A549 (cell line): ENCODE results near the gene SLC22A7. TPM values are rescaled to one million over a fixed set of nuclear protein-coding genes. Genes with fewer than 3 reads are reported as not detected.

Experiments
- ATAC-seq, 2 experiments: fragments of 200-7000 bp in 1 of 2; fragments of >200 bp in 1 of 2; cut with Nextera tagmentation in 1 of 2; cut with Tn5 transposase in 1 of 2; 3 replicates each; pipeline versions ENCODE4 v1.8.0 to v1.9.1; 2018 to 2020; ENCODE audit warnings: mild to moderate bottlenecking in 1 of 2, moderate library complexity in 1 of 2
- CTCF ChIA-PET: fragments of 300-600 bp; sonication (Branson Sonifier 250); formaldehyde crosslinking; extraction: SDS; loops from one replicate; lab custom pipeline; 2021; ENCODE audit warnings: antibody characterized with exemption, inconsistent platforms; lab: Yijun Ruan, JAX
- POLR2A ChIA-PET: fragments of 350-600 bp; formaldehyde crosslinking; extraction: SDS; loops from one replicate; lab custom pipeline; 2021; ENCODE audit warnings: antibody characterized with exemption, inconsistent platforms; lab: Yijun Ruan, JAX
- DNase-seq, 2 experiments: peaks; one replicate each; pipeline versions ENCODE4 v3.0.0 to v3.0.0-alpha.2; 2011 to 2016; ENCODE audit warnings: low read depth in 1 of 2, low spot score in 1 of 2
- FAIRE-seq: peaks from 2 replicates; lab custom pipeline; 2011; peaks lifted over from hg19 to GRCh38; lab: Jason Lieb, UNC
- H3K27ac ChIP-seq, 2 experiments: fragments of >200 bp; sonication (Bioruptor Twin); formaldehyde crosslinking; 3 replicates each; pipeline ENCODE4 v1.5.1; 2016 to 2017
- H3K4me1 ChIP-seq: fragments of >200 bp; sonication (Bioruptor Twin); formaldehyde crosslinking; 3 replicates; pipeline ENCODE4 v1.6.1; 2016
- H3K4me2 ChIP-seq: fragments of >200 bp; sonication (Bioruptor Twin); formaldehyde crosslinking; 3 replicates; pipeline ENCODE4 v1.6.1; 2016
- H3K4me3 ChIP-seq: fragments of >200 bp; sonication (Bioruptor Twin); formaldehyde crosslinking; 3 replicates; pipeline ENCODE4 v1.5.1; 2016
- H3K9me3 ChIP-seq: fragments of >200 bp; sonication (Bioruptor Twin); formaldehyde crosslinking; 3 replicates; pipeline ENCODE4 v1.6.1; 2016
- CBX2 ChIP-seq: fragments of 200-600 bp; sonication (generic); IDR thresholded peaks from 2 replicates; pipeline ENCODE4 v1.6.1; 2016; ENCODE audit warnings: low read depth, mild to moderate bottlenecking, borderline replicate concordance
- GATA3 ChIP-seq: IDR thresholded peaks from 2 replicates; pipeline ENCODE4 v1.6.1; 2012; ENCODE audit warnings: borderline replicate concordance
- HDAC2 ChIP-seq: fragments of 200-600 bp; sonication (generic); IDR thresholded peaks from 2 replicates; pipeline ENCODE4 v1.6.1; 2016
- HOXB13 ChIP-seq: fragments of 250-450 bp; sonication (Bioruptor Pico); IDR thresholded peaks from 2 replicates; pipeline ENCODE4 v1.5.0; 2020; ENCODE audit warnings: low read depth, mild to moderate bottlenecking, moderate library complexity
- MAZ ChIP-seq: fragments of 150-350 bp; IDR thresholded peaks from 2 replicates; pipeline ENCODE4 v1.6.1; 2014; ENCODE audit warnings: antibody characterized with exemption, low read depth, low read length, borderline replicate concordance
- NR3C1 ChIP-seq: fragments of >200 bp; sonication (Bioruptor Twin); formaldehyde crosslinking; IDR thresholded peaks from 3 replicates; pipeline ENCODE4 v1.6.1; 2017
- POLR2A ChIP-seq: IDR thresholded peaks from 2 replicates; pipeline ENCODE4 v1.6.1; 2012; ENCODE audit warnings: mild to moderate bottlenecking, low read length
- RNF2 ChIP-seq: fragments of 200-600 bp; sonication (generic); IDR thresholded peaks from 2 replicates; pipeline ENCODE4 v1.6.1; 2016; ENCODE audit warnings: low read depth, mild to moderate bottlenecking, antibody characterized with exemption, moderate library complexity, borderline replicate concordance
- WGBS: methylation state at CpG from one replicate; pipeline ENCODE4 v1.1.6; 2017; ENCODE audit errors: missing lambda C conversion rate; 5-methylcytosine and 5-hydroxymethylcytosine counted together
- polyA plus RNA-seq, 4 experiments: library from polyadenylated mRNA; depleted of rRNA in 3 of 4; stranded (reverse); fragments of >200 nt; fragmentation: RNase III in 1 of 4; extraction: RNeasy Plus Mini Kit Qiagen cat#74134 plus additional on column Dnase treatment in 1 of 4; gene quantifications; 2 replicates in 3 of 4; 3 replicates in 1 of 4; pipeline ENCODE4 v1.2.3, GENCODE V29; 2011 to 2017
- TF ChIP-seq, protein P1 (sequence below): IDR thresholded peaks from 2 replicates; pipeline ENCODE4 v1.6.1; 2012
- TF ChIP-seq, protein P2 (sequence below): fragments of >200 bp; sonication (Bioruptor Twin); formaldehyde crosslinking; IDR thresholded peaks from 3 replicates; pipeline ENCODE4 v1.5.1; 2016
- TF ChIP-seq, protein P3 (sequence below): IDR thresholded peaks from 2 replicates; pipeline ENCODE4 v1.6.1; 2012
- TF ChIP-seq, protein P4 (sequence below): fragments of 250-450 bp; sonication (Bioruptor Pico); IDR thresholded peaks from 2 replicates; pipeline ENCODE4 v1.5.0; 2020; ENCODE audit warnings: low read depth, mild to moderate bottlenecking, moderate library complexity
- TF ChIP-seq, protein P5 (sequence below): fragments of 200-600 bp; sonication (generic); IDR thresholded peaks from 2 replicates; pipeline ENCODE4 v1.6.1; 2016; ENCODE audit warnings: antibody characterized with exemption, mild to moderate bottlenecking, moderate library complexity
- TF ChIP-seq, protein P6 (sequence below): fragments of >200 bp; sonication (Bioruptor Twin); formaldehyde crosslinking; IDR thresholded peaks from 2 replicates; pipeline ENCODE4 v1.6.1; 2016
- TF ChIP-seq, protein P7 (sequence below): fragments of 150-350 bp; IDR thresholded peaks from 2 replicates; pipeline ENCODE4 v1.6.1; 2014; ENCODE audit warnings: low read depth, mild to moderate bottlenecking, low read length

SLC22A7 gene
- polyA plus RNA-seq, 2 of the 4 experiments (the other 2 are of a cell fraction) = not detected

DNA sequence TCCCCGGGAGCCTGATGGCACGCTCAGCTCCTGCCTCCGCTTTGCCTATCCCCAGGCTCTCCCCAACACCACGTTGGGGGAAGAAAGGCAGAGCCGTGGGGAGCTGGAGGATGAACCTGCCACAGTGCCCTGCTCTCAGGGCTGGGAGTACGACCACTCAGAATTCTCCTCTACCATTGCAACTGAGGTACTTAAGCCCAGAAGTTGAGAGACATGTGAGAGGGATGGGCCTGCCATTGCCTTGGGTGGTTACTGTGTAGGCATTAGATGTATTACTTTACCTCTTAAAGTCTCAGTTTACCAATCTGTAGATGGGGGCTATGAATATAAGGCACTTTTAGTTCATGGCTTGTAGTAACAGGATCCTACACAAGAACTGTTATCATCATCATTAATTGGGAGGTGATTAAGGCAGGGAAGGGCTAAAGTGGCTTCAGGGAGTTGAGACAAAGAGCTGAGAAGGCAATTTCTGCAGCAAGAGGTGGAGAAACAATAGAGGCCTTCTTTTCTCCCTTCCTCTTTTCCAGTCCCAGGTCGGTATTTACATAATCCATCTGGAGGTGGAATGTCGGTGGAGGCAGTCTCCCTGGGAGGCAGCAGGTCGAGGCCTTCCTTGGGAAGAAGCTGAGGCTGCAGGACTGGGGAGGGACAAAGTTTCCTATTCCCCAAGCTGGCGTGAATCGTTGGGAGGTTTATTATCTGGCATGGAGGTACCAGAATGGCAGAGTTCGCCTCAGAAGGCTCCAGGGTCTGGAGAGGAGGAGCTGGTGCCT, 691 bp downstream of the SLC22A7 start (continued):
- TF ChIP-seq, protein P1, sequence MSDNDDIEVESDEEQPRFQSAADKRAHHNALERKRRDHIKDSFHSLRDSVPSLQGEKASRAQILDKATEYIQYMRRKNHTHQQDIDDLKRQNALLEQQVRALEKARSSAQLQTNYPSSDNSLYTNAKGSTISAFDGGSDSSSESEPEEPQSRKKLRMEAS = no peak

DNA sequence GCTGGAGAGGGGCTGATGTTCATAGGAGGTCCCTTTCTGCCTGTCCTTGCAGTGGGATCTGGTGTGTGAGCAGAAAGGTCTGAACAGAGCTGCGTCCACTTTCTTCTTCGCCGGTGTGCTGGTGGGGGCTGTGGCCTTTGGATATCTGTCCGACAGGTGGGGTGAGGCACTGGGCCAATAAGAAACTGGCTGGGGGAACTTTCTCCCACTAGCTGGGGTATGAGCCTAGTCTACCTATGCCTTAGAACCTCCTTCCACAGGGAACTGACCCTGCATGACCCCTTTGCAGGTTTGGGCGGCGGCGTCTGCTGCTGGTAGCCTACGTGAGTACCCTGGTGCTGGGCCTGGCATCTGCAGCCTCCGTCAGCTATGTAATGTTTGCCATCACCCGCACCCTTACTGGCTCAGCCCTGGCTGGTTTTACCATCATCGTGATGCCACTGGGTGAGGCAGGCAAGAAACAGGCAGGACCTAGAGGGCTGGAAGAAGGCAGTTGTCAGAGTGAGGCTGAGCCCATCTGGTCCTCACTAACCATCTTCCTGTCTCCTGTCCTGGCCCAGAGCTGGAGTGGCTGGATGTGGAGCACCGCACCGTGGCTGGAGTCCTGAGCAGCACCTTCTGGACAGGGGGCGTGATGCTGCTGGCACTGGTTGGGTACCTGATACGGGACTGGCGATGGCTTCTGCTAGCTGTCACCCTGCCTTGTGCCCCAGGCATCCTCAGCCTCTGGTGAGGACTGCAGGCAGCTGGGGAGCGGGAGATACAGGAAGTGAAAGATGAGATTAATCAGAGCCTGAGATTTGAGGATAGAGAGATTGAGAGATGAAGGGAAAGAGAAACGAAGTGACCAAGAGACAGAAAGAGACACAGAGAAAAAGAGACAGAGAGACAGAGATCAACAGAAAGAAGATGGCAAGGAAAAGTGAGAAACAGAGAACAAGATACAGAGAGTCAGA, 1.6 kb downstream of the SLC22A7 start:
- Histone ChIP-seq H3K27ac (no peak overlapping the region), H3K9me3 (no peaks in the 10 kb centered on the region), H3K4me2 (no peak overlapping the region), H3K4me3 (no peak overlapping the region), H3K4me1 (0 out of 3 replicates have a peak, but pooled peaks cover 3% of the 10 kb centered on the region)
- CTCF ChIA-PET = interaction anchor here (1.3 to 2.9 kb wide), 4 partner anchors 8 to 94 kb away, joined by 3 to 18 read pairs (median 4); partner anchors contain the start of gene CRIP3
- FAIRE-seq (no peak), ATAC-seq (no peak), DNase-seq (no peak)
- WGBS = 73% methylated on average over 18 of the region's 18 CpGs
- POLR2A ChIA-PET = no interaction called here
- TF ChIP-seq, protein P2, sequence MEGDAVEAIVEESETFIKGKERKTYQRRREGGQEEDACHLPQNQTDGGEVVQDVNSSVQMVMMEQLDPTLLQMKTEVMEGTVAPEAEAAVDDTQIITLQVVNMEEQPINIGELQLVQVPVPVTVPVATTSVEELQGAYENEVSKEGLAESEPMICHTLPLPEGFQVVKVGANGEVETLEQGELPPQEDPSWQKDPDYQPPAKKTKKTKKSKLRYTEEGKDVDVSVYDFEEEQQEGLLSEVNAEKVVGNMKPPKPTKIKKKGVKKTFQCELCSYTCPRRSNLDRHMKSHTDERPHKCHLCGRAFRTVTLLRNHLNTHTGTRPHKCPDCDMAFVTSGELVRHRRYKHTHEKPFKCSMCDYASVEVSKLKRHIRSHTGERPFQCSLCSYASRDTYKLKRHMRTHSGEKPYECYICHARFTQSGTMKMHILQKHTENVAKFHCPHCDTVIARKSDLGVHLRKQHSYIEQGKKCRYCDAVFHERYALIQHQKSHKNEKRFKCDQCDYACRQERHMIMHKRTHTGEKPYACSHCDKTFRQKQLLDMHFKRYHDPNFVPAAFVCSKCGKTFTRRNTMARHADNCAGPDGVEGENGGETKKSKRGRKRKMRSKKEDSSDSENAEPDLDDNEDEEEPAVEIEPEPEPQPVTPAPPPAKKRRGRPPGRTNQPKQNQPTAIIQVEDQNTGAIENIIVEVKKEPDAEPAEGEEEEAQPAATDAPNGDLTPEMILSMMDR = no peak

DNA sequence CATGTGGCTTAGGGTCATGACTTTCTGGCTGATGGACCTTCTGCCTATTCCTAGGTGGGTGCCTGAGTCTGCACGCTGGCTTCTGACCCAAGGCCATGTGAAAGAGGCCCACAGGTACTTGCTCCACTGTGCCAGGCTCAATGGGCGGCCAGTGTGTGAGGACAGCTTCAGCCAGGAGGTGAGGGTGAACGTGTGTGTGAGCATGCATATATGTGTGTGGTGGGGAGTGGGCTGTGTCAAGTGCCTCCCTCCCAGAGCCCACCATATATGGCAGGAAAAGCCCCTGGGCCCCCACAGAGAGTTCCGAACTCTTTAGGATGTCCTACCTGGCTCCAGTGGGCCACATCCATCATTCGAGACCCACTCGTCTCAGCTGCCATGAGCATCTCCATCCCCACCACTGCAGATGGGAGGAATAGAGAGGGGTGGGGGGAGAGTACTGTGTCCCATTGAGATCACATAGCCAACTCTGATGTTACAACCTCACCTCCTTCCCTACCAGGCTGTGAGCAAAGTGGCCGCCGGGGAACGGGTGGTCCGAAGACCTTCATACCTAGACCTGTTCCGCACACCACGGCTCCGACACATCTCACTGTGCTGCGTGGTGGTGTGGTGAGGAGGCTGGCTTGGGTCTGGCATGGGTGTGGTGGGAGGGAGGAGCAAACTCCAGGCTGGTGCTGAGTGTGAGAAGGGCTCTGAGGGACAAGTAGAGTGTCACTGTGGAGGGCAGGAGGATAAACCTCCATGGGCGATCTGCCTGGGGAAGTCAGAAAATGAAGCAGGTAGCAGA, 3.2 kb downstream of the SLC22A7 start:
- H3K4me3 ChIP-seq = no peak overlapping the region
- CTCF ChIA-PET = interaction anchor here (0.7 to 1.3 kb wide), 4 partner anchors 10 to 72 kb away, joined by 3 to 5 read pairs (median 3); partner anchors contain the start of gene DNPH1
- ATAC-seq (no peak; a peak in 1 of 6 replicates), DNase-seq (no peak), FAIRE-seq (no peak)
- no peaks in the 10 kb centered on the region for H3K9me3 ChIP-seq
- H3K27ac ChIP-seq = no peak overlapping the region
- no peak overlapping the region for H3K4me2 ChIP-seq
- POLR2A ChIA-PET = no interaction called here
- 0 out of 3 replicates have a peak, but pooled peaks cover 3% of the 10 kb centered on the region for H3K4me1 ChIP-seq
- 79% methylated on average over 10 of the region's 15 CpGs for WGBS
- no peak for TF ChIP-seq MAZ
- TF ChIP-seq, protein P3, sequence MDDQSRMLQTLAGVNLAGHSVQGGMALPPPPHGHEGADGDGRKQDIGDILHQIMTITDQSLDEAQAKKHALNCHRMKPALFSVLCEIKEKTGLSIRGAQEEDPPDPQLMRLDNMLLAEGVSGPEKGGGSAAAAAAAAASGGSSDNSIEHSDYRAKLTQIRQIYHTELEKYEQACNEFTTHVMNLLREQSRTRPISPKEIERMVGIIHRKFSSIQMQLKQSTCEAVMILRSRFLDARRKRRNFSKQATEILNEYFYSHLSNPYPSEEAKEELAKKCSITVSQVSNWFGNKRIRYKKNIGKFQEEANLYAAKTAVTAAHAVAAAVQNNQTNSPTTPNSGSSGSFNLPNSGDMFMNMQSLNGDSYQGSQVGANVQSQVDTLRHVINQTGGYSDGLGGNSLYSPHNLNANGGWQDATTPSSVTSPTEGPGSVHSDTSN = no peak
- TF ChIP-seq, protein P1 = no peak
- TF ChIP-seq RNF2 = no peak
- no peak for TF ChIP-seq HDAC2
- TF ChIP-seq, protein P2 = no peak
- no peak for TF ChIP-seq HOXB13 (CRISPR knock-in tag)
- TF ChIP-seq, protein P4, sequence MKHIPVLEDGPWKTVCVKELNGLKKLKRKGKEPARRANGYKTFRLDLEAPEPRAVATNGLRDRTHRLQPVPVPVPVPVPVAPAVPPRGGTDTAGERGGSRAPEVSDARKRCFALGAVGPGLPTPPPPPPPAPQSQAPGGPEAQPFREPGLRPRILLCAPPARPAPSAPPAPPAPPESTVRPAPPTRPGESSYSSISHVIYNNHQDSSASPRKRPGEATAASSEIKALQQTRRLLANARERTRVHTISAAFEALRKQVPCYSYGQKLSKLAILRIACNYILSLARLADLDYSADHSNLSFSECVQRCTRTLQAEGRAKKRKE = no peak
- no peak for TF ChIP-seq GATA3
- TF ChIP-seq, protein P5, sequence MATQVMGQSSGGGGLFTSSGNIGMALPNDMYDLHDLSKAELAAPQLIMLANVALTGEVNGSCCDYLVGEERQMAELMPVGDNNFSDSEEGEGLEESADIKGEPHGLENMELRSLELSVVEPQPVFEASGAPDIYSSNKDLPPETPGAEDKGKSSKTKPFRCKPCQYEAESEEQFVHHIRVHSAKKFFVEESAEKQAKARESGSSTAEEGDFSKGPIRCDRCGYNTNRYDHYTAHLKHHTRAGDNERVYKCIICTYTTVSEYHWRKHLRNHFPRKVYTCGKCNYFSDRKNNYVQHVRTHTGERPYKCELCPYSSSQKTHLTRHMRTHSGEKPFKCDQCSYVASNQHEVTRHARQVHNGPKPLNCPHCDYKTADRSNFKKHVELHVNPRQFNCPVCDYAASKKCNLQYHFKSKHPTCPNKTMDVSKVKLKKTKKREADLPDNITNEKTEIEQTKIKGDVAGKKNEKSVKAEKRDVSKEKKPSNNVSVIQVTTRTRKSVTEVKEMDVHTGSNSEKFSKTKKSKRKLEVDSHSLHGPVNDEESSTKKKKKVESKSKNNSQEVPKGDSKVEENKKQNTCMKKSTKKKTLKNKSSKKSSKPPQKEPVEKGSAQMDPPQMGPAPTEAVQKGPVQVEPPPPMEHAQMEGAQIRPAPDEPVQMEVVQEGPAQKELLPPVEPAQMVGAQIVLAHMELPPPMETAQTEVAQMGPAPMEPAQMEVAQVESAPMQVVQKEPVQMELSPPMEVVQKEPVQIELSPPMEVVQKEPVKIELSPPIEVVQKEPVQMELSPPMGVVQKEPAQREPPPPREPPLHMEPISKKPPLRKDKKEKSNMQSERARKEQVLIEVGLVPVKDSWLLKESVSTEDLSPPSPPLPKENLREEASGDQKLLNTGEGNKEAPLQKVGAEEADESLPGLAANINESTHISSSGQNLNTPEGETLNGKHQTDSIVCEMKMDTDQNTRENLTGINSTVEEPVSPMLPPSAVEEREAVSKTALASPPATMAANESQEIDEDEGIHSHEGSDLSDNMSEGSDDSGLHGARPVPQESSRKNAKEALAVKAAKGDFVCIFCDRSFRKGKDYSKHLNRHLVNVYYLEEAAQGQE = no peak
- TF ChIP-seq, protein P6, sequence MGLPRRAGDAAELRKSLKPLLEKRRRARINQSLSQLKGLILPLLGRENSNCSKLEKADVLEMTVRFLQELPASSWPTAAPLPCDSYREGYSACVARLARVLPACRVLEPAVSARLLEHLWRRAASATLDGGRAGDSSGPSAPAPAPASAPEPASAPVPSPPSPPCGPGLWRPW = no peak
- TF ChIP-seq NR3C1 = no peak
- no peak for TF ChIP-seq CBX2
- TF ChIP-seq, protein P7, sequence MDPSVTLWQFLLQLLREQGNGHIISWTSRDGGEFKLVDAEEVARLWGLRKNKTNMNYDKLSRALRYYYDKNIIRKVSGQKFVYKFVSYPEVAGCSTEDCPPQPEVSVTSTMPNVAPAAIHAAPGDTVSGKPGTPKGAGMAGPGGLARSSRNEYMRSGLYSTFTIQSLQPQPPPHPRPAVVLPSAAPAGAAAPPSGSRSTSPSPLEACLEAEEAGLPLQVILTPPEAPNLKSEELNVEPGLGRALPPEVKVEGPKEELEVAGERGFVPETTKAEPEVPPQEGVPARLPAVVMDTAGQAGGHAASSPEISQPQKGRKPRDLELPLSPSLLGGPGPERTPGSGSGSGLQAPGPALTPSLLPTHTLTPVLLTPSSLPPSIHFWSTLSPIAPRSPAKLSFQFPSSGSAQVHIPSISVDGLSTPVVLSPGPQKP = no peak
- TF ChIP-seq POLR2A = no peak
